Loucy (cell line): ENCODE measurements around the gene TDRD12.

Experiments used
- H2AFZ ChIP-seq: fragments of 200-600 bp; sonication (generic); 2 replicates; pipeline ENCODE4 v1.6.0; 2016; ENCODE audit warnings: antibody characterized with exemption, mild to moderate bottlenecking, low read length, moderate library complexity
- H3F3A ChIP-seq: fragments of 200-600 bp; 2 replicates; pipeline ENCODE4 v1.6.0; 2016; ENCODE audit warnings: antibody characterized with exemption, low read depth, mild to moderate bottlenecking
- H3K27me3 ChIP-seq: fragments of 200-600 bp; sonication (generic); 2 replicates; pipeline ENCODE4 v1.6.1; 2014; ENCODE audit warnings: low read length, mild to moderate bottlenecking; ENCODE audit not compliant: insufficient read depth, poor library complexity, severe bottlenecking
- H3K36me3 ChIP-seq: fragments of 200-600 bp; sonication (generic); 2 replicates; pipeline ENCODE4 v1.6.1; 2016; ENCODE audit warnings: low read length; ENCODE audit not compliant: insufficient read depth
- H3K4me1 ChIP-seq: fragments of 200-600 bp; sonication (generic); 2 replicates; pipeline ENCODE4 v1.5.1; 2014; ENCODE audit warnings: low read length, mild to moderate bottlenecking; ENCODE audit not compliant: insufficient read depth, poor library complexity, severe bottlenecking
- H3K4me2 ChIP-seq: fragments of 200-600 bp; sonication (generic); 2 replicates; pipeline ENCODE4 v1.6.0; 2014; ENCODE audit warnings: antibody characterized with exemption, low read length, low read depth, mild to moderate bottlenecking; ENCODE audit not compliant: poor library complexity, severe bottlenecking
- H3K4me3 ChIP-seq: fragments of 200-600 bp; sonication (generic); 2 replicates; pipeline ENCODE4 v1.5.1; 2014; ENCODE audit warnings: low read length, mild to moderate bottlenecking, mixed read lengths; ENCODE audit not compliant: poor library complexity, severe bottlenecking
- H3K79me2 ChIP-seq: fragments of 200-600 bp; sonication (generic); 2 replicates; pipeline ENCODE4 v1.6.1; 2014; ENCODE audit warnings: low read length; ENCODE audit not compliant: insufficient read depth
- H3K9ac ChIP-seq: fragments of 200-600 bp; sonication (generic); 2 replicates; pipeline ENCODE4 v1.6.0; 2014; ENCODE audit warnings: mild to moderate bottlenecking, low read depth, low read length, moderate library complexity; ENCODE audit not compliant: poor library complexity, severe bottlenecking
- H3K9me2 ChIP-seq: fragments of 200-600 bp; sonication (generic); replicated peaks from 2 replicates; pipeline ENCODE4 v1.6.1; 2016; ENCODE audit warnings: low read depth, low read length, mixed read lengths
- H3K9me3 ChIP-seq: fragments of 200-600 bp; sonication (generic); 2 replicates; pipeline ENCODE4 v1.6.1; 2014; ENCODE audit warnings: mild to moderate bottlenecking, antibody characterized with exemption, low read length, low read depth; ENCODE audit not compliant: insufficient read depth
- H4K20me1 ChIP-seq: fragments of 200-600 bp; sonication (generic); 2 replicates; pipeline ENCODE4 v1.6.0; 2014; ENCODE audit warnings: antibody characterized with exemption, low read length, mild to moderate bottlenecking; ENCODE audit not compliant: insufficient read depth, poor library complexity, severe bottlenecking
- CTCF ChIP-seq: fragments of 200-600 bp; sonication (generic); conservative IDR thresholded peaks from 2 replicates; pipeline ENCODE4 v1.5.1; 2014; ENCODE audit warnings: mild to moderate bottlenecking, antibody characterized with exemption, low read length
- EZH2phosphoT487 ChIP-seq: fragments of 200-600 bp; IDR thresholded peaks from 2 replicates; pipeline ENCODE4 v1.6.1; 2018; ENCODE audit warnings: antibody characterized with exemption, mild to moderate bottlenecking, moderate library complexity, borderline replicate concordance

The TDRD12 gene

GRCh38 chr19:32868206-32868950 lies 148.8 kb downstream of the TDRD12 start:
- H3K9me3 ChIP-seq: no peaks in the 10 kb centered on the region
- H3K36me3 ChIP-seq: no peaks in the 10 kb centered on the region
- H3K27me3 ChIP-seq: no peaks in the 10 kb centered on the region
- no peaks in the 10 kb centered on the region for H3K79me2 ChIP-seq
- no peak overlapping the region for H3K4me3 ChIP-seq
- TF ChIP-seq CTCF (no peak), EZH2phosphoT487 (no peak)
- no peaks in the 10 kb centered on the region for H3K4me1 ChIP-seq
- no peaks in the 10 kb centered on the region for H4K20me1 ChIP-seq
- H3K9ac ChIP-seq: no peak overlapping the region
- no peak overlapping the region for H2AFZ ChIP-seq
- H3K4me2 ChIP-seq: no peak overlapping the region
- no peaks in the 10 kb centered on the region for H3F3A ChIP-seq
- H3K9me2 ChIP-seq: no peaks in the 10 kb centered on the region

GRCh38 chr19:32869369-32869965 lies 149.9 kb downstream of the TDRD12 start, which contains the start of gene SLC7A9:
SLC7A9 (minus strand) TSS chr19:32869767; CDS start chr19:32868534, 1,233 bp downstream.
- no peak for TF ChIP-seq EZH2phosphoT487
- TF ChIP-seq CTCF: no peak
- Histone ChIP-seq H3K9ac (no peak within 1 kb of the TSS), H3K36me3 (no peaks in the 10 kb centered on the region), H3K27me3 (no peaks in the 10 kb centered on the region), H3K9me3 (no peaks in the 10 kb centered on the region), H3K4me3 (no peak within 1 kb of the TSS), H3K4me1 (no peaks in the 10 kb centered on the region), H3K4me2 (no peak within 1 kb of the TSS), H2AFZ (no peak within 1 kb of the TSS), H3F3A (no peaks in the 10 kb centered on the region), H3K79me2 (no peaks in the 10 kb centered on the region), H4K20me1 (no peaks in the 10 kb centered on the region), H3K9me2 (no peaks in the 10 kb centered on the region)

- Histone ChIP-seq H3K4me1 (no peaks in the 10 kb centered on the region), H3K9me2 (no peaks in the 10 kb centered on the region), H4K20me1 (no peaks in the 10 kb centered on the region), H2AFZ (no peak overlapping the region), H3K9me3 (no peaks in the 10 kb centered on the region), H3F3A (no peaks in the 10 kb centered on the region), H3K4me3 (no peak overlapping the region), H3K36me3 (no peaks in the 10 kb centered on the region), H3K27me3 (no peaks in the 10 kb centered on the region), H3K4me2 (no peak overlapping the region), H3K9ac (no peak overlapping the region), H3K79me2 (no peaks in the 10 kb centered on the region)
- TF ChIP-seq EZH2phosphoT487: no peak
- no peak for TF ChIP-seq CTCF
Observed at GRCh38 chr19:32869966-32870573, 150.5 kb downstream of the TDRD12 start.
